NCI-H2107 treated with DMSO at 0.1 percent for 48 hours (cell line): ENCODE measurements around the gene ZNF500.

Experiments
- DNase-seq: peaks from one replicate; lab custom pipeline; 2025; ENCODE audit not compliant: unreplicated experiment; lab: John Stamatoyannopoulos, UW

The ZNF500 gene

GRCh38 chr16:4766875-4767628 lies at the start of gene ZNF500:
Gene ZNF500 (minus strand): TSS chr16:4767162. CDS start chr16:4765978, 1,184 bp downstream.
- peak; percentile 91 for DNase-seq

- DNase-seq, result no peak
These were observed 47.7 kb upstream of the ZNF500 start for GRCh38 chr16:4814542-4815173.

- no peak for DNase-seq
These were observed 47.1 kb upstream of the ZNF500 start for GRCh38 chr16:4814046-4814445.

- no peak for DNase-seq
These were observed 46.5 kb upstream of the ZNF500 start for GRCh38 chr16:4813251-4814003.

- no peak for DNase-seq
These were observed 44.8 kb upstream of the ZNF500 start for GRCh38 chr16:4811773-4812172.

GRCh38 chr16:4811242-4811641 lies 44.3 kb upstream of the ZNF500 start:
- DNase-seq, result no peak

GRCh38 chr16:4806280-4806679 lies 39.3 kb upstream of the ZNF500 start:
- no peak for DNase-seq

- DNase-seq, result no peak
These were observed 38.3 kb upstream of the ZNF500 start for GRCh38 chr16:4805231-4805630.

- no peak for DNase-seq
These were observed 37.2 kb upstream of the ZNF500 start for GRCh38 chr16:4803898-4804762.

- DNase-seq, result no peak
These were observed 36.5 kb upstream of the ZNF500 start for GRCh38 chr16:4803401-4803844.

- DNase-seq, result peak; percentile 49
These were observed 35.8 kb upstream of the ZNF500 start for GRCh38 chr16:4802659-4803287.

GRCh38 chr16:4801962-4802658 lies 35.1 kb upstream of the ZNF500 start, which contains the start of gene ROGDI:
Gene ROGDI (minus strand): TSS chr16:4802633. CDS start chr16:4802571, 62 bp downstream.
- DNase-seq, result peak; percentile 76

GRCh38 chr16:4801051-4801961 lies 34.3 kb upstream of the ZNF500 start:
- DNase-seq, result no peak

- peak; percentile 47 for DNase-seq
These were observed 33.5 kb upstream of the ZNF500 start for GRCh38 chr16:4800290-4801041.

- DNase-seq, result no peak
These were observed 32.4 kb upstream of the ZNF500 start for GRCh38 chr16:4799171-4799855.

GRCh38 chr16:4798456-4798855 lies 31.5 kb upstream of the ZNF500 start:
- DNase-seq, result no peak

- no peak for DNase-seq
These were observed 30.9 kb upstream of the ZNF500 start for GRCh38 chr16:4797805-4798252.
